Memory B cell (primary cell): ENCODE measurements around the gene WRNIP1.

Source experiments
- ATAC-seq: fragments of 150-1000 bp; cut with Tn5 transposase; 2 replicates; pipeline ENCODE4 v1.10.0; 2021; ENCODE audit warnings: low read depth, mild to moderate bottlenecking, moderate library complexity
- DNase-seq, 2 donors: peaks; one replicate each; pipeline ENCODE4 v3.0.0; 2022; ENCODE audit warnings: low spot score in 2 of 2
- H3K27ac Mint-ChIP-seq: one replicate; pipeline ENCODE4 v1.8.0; 2022; ENCODE audit warnings: mild to moderate bottlenecking, moderate library complexity, mixed read lengths
- H3K27me3 Mint-ChIP-seq: one replicate; pipeline ENCODE4 v1.8.0; 2022; ENCODE audit warnings: mixed read lengths
- H3K36me3 Mint-ChIP-seq: one replicate; pipeline ENCODE4 v1.8.0; 2022; ENCODE audit warnings: mild to moderate bottlenecking, mixed read lengths
- H3K4me1 Mint-ChIP-seq: one replicate; pipeline ENCODE4 v1.8.0; 2022; ENCODE audit warnings: mixed read lengths
- H3K4me3 Mint-ChIP-seq: one replicate; pipeline ENCODE4 v1.8.0; 2022; ENCODE audit warnings: mild to moderate bottlenecking, moderate library complexity, mixed read lengths
- H3K9me3 Mint-ChIP-seq: one replicate; pipeline ENCODE4 v1.8.0; 2022; ENCODE audit warnings: mixed read lengths

Gene WRNIP1

GRCh38 chr6:2828629-2829028 is 63.4 kb downstream of the WRNIP1 start:
- Mint-ChIP-seq H3K4me3 (no peak overlapping the region), H3K36me3 (peaks cover 11% of the 10 kb centered on the region), H3K4me1 (no peaks in the 10 kb centered on the region), H3K27me3 (no peaks in the 10 kb centered on the region), H3K27ac (no peak overlapping the region), H3K9me3 (no peaks in the 10 kb centered on the region)
- no peak for DNase-seq
- ATAC-seq, result no peak

DNA sequence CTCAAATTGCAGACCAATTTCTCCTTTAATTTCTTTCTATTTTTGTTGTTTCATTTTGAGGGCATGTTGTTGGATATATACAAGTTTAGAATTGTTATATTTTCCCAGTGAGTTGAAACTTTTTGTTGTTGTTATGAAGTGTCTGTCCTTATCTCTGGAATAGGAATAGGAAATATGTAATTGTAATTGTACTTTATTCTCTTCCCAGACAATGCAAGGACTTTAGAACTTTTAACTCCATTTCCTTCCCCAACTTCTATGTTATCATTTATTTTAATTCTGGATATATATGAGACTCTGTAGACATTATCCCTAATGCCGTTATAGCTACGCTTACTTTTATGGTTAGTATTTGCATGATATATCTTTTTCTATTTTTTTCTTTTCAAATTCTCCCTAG is 64.1 kb downstream of the WRNIP1 start:
- H3K4me3 Mint-ChIP-seq, result no peak overlapping the region
- peaks cover 16% of the 10 kb centered on the region for H3K36me3 Mint-ChIP-seq

DNA sequence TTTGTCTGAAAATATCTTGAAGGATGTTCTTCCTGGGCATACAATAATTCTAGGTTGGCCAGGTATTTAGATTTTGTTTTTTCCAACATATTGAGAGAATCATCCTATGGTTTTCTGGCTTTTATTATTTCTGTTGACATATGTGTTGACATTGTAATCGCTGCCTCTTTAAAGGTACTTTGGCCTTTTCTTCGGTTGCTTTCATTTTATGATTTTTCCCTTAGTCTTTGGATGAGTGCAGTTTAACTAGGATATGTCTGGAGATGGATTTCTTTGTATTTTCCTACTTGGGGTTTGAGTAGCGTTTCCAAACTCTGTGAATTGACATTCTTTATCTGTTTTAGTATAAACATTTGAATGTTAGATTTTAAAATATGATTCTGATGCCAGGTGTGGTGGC is 65.0 kb downstream of the WRNIP1 start:
- Mint-ChIP-seq H3K4me1 (peaks cover 7% of the 10 kb centered on the region), H3K27ac (no peak overlapping the region), H3K4me3 (no peak overlapping the region), H3K27me3 (no peaks in the 10 kb centered on the region), H3K36me3 (peaks cover 24% of the 10 kb centered on the region), H3K9me3 (peaks cover 2% of the 10 kb centered on the region)
- no peak for DNase-seq
- ATAC-seq, result no peak

More for the DNA sequence above, 64.1 kb downstream of the WRNIP1 start:
- no peaks in the 10 kb centered on the region for H3K27me3 Mint-ChIP-seq
- ATAC-seq (no peak), DNase-seq (no peak)
- H3K9me3 Mint-ChIP-seq, result no peaks in the 10 kb centered on the region
- H3K27ac Mint-ChIP-seq, result no peak overlapping the region
- H3K4me1 Mint-ChIP-seq, result peaks cover 2% of the 10 kb centered on the region

DNA sequence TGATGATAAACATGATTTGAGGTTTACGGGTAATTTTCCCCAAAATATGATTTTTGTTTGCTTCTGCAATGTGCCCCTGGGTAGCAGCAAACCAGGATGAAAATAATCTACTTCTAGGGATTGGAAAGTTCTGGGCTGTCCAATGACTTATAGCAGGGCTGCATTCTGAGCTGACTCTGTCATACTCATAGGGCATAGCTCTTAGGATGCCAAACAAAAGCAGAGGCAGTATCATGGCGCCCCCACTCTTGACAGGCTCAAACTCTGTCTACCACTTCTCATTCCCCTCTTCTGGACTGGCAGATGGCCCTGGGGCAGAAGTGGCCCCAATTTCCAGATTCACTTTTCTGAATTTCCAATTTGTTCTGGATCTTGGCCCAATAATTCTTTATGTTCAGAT is 66.2 kb downstream of the WRNIP1 start:
- peaks cover 33% of the 10 kb centered on the region for H3K36me3 Mint-ChIP-seq

DNA sequence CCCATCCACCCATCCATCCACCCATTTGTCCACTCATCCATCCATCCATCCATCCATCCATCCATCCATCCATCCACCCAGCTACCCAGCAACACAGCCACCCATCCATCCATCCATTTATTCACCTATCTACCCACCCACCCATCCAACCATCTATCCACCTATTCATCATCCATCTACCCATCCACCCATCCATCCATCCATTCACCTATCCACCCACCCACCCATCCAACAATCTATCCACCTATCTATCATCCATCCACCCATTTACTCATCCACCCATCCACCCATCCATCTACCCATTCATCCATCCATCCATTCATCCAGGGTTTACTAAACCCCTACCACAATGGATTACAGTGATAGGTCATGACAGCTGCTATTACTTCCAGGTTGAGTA is 69.1 kb downstream of the WRNIP1 start:
- no peak overlapping the region for H3K4me3 Mint-ChIP-seq
- no peak overlapping the region for H3K27ac Mint-ChIP-seq

More for the DNA sequence above, 66.2 kb downstream of the WRNIP1 start:
- H3K27me3 Mint-ChIP-seq, result no peaks in the 10 kb centered on the region
- H3K4me3 Mint-ChIP-seq, result no peak overlapping the region
- no peak for DNase-seq
- H3K4me1 Mint-ChIP-seq, result peaks cover 7% of the 10 kb centered on the region
- no peak overlapping the region for H3K27ac Mint-ChIP-seq
- peaks cover 2% of the 10 kb centered on the region for H3K9me3 Mint-ChIP-seq
- ATAC-seq, result no peak

More for the DNA sequence above, 69.1 kb downstream of the WRNIP1 start:
- ATAC-seq (no peak), DNase-seq (no peak)
- peaks cover 2% of the 10 kb centered on the region for H3K9me3 Mint-ChIP-seq
- no peaks in the 10 kb centered on the region for H3K27me3 Mint-ChIP-seq
- peaks cover 9% of the 10 kb centered on the region for H3K4me1 Mint-ChIP-seq
- H3K36me3 Mint-ChIP-seq, result peaks cover 45% of the 10 kb centered on the region
